Measurements from ENCODE around the gene ASPA.

GRCh38 chr17:3533752-3534151 is 58.0 kb downstream of the ASPA start:
- TF ChIP-seq, protein P1, sequence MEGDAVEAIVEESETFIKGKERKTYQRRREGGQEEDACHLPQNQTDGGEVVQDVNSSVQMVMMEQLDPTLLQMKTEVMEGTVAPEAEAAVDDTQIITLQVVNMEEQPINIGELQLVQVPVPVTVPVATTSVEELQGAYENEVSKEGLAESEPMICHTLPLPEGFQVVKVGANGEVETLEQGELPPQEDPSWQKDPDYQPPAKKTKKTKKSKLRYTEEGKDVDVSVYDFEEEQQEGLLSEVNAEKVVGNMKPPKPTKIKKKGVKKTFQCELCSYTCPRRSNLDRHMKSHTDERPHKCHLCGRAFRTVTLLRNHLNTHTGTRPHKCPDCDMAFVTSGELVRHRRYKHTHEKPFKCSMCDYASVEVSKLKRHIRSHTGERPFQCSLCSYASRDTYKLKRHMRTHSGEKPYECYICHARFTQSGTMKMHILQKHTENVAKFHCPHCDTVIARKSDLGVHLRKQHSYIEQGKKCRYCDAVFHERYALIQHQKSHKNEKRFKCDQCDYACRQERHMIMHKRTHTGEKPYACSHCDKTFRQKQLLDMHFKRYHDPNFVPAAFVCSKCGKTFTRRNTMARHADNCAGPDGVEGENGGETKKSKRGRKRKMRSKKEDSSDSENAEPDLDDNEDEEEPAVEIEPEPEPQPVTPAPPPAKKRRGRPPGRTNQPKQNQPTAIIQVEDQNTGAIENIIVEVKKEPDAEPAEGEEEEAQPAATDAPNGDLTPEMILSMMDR (conservative IDR thresholded peaks at IDR 0.05; ENCODE audit: low read length), result no peak
- no peak for TF ChIP-seq EZH2phosphoT487 (IDR thresholded peaks at IDR 0.05; ENCODE audit: borderline replicate concordance, low read depth, low read length)
